ENCODE results near the gene ANKRD52.
A peak's percentile ranks its signal among the peaks of the same experiment; 100 is the strongest.
"Not testable (repeated sequence)": the region's sequence is repeated elsewhere in the genome, so short reads cannot be mapped to it uniquely, and the experiment has no call there.

ANKRD52 gene

GRCh38 chr12:56258068-56258819 lies at the start of gene ANKRD52:
Gene ANKRD52, minus strand, starts transcription at chr12:56258384. Its CDS starts 115 bp downstream, at chr12:56258269.
- no peak for DNase-seq

- DNase-seq, result no peak
These were observed 49.2 kb upstream of the ANKRD52 start for GRCh38 chr12:56307221-56307965.

GRCh38 chr12:56304872-56305590 lies 46.8 kb upstream of the ANKRD52 start:
- no peak for DNase-seq

GRCh38 chr12:56304276-56304675 lies 46.1 kb upstream of the ANKRD52 start:
- DNase-seq, result no peak

GRCh38 chr12:56300644-56301464 lies 42.7 kb upstream of the ANKRD52 start:
- no peak for DNase-seq

GRCh38 chr12:56299853-56300643 lies 41.9 kb upstream of the ANKRD52 start, which contains the start of gene CS:
Gene CS, minus strand, starts transcription at chr12:56300330. Its CDS starts 129 bp downstream, at chr12:56300201.
- peak; percentile 84 for DNase-seq

GRCh38 chr12:56299308-56299852 lies 41.2 kb upstream of the ANKRD52 start:
- no peak for DNase-seq

- DNase-seq, result no peak
These were observed 40.6 kb upstream of the ANKRD52 start for GRCh38 chr12:56298828-56299227.

GRCh38 chr12:56297400-56297799 lies 39.2 kb upstream of the ANKRD52 start:
- DNase-seq, result no peak

GRCh38 chr12:56296295-56296694 lies 38.1 kb upstream of the ANKRD52 start:
- no peak for DNase-seq

- DNase-seq, result no peak
These were observed 35.6 kb upstream of the ANKRD52 start for GRCh38 chr12:56293795-56294194.

- DNase-seq, result no peak
These were observed 30.7 kb upstream of the ANKRD52 start for GRCh38 chr12:56288705-56289387.

- no peak for DNase-seq
These were observed 28.1 kb upstream of the ANKRD52 start for GRCh38 chr12:56286044-56286830.

GRCh38 chr12:56284263-56284662 lies 26.1 kb upstream of the ANKRD52 start:
- DNase-seq, result not testable (repeated sequence)

- DNase-seq, result no peak
These were observed 24.4 kb upstream of the ANKRD52 start for GRCh38 chr12:56282579-56282978.

- no peak for DNase-seq
These were observed 23.8 kb upstream of the ANKRD52 start for GRCh38 chr12:56282030-56282429.

GRCh38 chr12:56280849-56281248 lies 22.7 kb upstream of the ANKRD52 start:
- no peak for DNase-seq

GRCh38 chr12:56278905-56279304 lies 20.7 kb upstream of the ANKRD52 start:
- no peak for DNase-seq

- no peak for DNase-seq
These were observed 16.1 kb upstream of the ANKRD52 start for GRCh38 chr12:56274299-56274698.

GRCh38 chr12:56272468-56272867 lies 14.3 kb upstream of the ANKRD52 start:
- not testable (repeated sequence) for DNase-seq

All from NCI-H524 treated with DMSO at 0.1 percent for 48 hours (cell line).